HG02970 (cell line): ENCODE data around the gene PML.
A peak's percentile ranks its signal among the peaks of the same experiment; 100 is the strongest.

Experiments used
- ATAC-seq: cut with Tn5 transposase; IDR thresholded peaks from one replicate; pipeline ENCODE4 v1.9.1; 2021; ENCODE audit warnings: mild to moderate bottlenecking, moderate library complexity, moderate number of reproducible peaks; ENCODE audit not compliant: unreplicated experiment, low FRiP score

Gene PML, protein sequence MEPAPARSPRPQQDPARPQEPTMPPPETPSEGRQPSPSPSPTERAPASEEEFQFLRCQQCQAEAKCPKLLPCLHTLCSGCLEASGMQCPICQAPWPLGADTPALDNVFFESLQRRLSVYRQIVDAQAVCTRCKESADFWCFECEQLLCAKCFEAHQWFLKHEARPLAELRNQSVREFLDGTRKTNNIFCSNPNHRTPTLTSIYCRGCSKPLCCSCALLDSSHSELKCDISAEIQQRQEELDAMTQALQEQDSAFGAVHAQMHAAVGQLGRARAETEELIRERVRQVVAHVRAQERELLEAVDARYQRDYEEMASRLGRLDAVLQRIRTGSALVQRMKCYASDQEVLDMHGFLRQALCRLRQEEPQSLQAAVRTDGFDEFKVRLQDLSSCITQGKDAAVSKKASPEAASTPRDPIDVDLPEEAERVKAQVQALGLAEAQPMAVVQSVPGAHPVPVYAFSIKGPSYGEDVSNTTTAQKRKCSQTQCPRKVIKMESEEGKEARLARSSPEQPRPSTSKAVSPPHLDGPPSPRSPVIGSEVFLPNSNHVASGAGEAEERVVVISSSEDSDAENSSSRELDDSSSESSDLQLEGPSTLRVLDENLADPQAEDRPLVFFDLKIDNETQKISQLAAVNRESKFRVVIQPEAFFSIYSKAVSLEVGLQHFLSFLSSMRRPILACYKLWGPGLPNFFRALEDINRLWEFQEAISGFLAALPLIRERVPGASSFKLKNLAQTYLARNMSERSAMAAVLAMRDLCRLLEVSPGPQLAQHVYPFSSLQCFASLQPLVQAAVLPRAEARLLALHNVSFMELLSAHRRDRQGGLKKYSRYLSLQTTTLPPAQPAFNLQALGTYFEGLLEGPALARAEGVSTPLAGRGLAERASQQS

DNA sequence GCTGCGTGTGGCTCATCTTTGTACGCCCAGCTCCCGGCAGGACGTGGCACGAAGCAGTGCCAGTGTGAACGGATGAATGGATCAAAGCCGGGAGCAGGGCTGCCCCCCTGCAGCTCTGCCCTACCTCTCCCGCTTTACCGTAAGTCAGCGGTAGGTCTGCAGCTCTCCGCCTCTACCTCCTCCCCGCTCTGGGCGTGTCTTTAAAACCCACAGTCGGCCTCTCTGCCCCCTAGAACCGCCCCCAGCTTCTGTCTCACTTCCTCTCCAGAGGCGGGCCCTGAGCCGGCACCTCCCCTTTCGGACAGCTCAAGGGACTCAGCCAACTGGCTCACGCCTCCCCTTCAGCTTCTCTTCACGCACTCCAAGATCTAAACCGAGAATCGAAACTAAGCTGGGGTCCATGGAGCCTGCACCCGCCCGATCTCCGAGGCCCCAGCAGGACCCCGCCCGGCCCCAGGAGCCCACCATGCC is at the start of gene PML:
Gene PML, plus strand, starts transcription at position 304 of the 471 bp plus-strand sequence. Its CDS starts 97 bp downstream, at position 401.
- ATAC-seq: peak; percentile 70

DNA sequence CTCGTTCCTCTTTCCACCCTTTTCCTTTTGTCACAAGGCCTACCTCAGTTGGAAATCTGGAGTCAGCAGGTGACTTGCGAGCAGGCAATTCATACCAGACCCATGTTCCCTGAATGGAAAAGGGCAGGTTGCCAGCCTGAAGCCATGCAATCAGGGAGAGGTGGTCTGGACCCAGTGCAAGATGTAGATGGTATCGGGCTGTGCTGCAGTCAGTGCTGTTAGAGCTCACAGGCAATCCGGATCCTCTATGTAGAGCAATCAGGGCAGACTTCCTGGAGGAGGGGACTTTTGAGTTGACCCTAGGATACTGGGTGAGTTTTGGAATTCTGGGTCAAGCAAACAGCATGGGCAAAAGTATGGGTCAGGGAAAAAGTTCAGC is 49.4 kb upstream of the PML start:
- ATAC-seq: no peak

DNA sequence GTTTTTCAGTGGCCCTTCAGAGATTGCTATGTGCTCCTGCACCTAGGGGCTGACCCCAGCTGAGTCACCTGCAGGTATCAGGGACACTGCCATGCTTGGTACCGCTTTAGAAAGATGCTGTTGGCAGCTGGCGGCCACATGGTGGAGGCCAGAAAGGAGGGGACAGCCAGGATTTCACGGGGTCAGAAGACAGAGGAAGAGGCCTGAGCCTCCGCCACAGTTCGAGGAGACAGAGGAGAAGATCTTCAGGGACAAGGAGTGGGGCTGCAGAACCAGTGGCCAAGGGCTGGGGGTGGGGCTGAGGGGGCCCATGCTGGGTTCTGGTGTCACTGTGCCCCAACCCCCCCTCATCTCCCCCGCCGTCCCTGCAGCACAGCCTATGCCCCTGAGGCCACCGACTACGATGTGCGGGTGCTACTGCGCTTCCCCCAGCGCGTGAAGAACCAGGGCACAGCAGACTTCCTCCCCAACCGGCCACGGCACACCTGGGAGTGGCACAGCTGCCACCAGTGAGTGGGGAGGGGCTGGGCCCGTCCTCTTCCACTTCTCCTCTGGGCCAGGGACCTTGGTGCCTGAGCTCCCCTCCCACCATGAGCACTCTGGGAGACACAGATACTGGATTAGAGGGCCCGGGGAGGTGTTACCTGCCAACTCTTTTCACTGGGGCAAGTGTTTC is 48.3 kb upstream of the PML start:
- ATAC-seq: no peak

DNA sequence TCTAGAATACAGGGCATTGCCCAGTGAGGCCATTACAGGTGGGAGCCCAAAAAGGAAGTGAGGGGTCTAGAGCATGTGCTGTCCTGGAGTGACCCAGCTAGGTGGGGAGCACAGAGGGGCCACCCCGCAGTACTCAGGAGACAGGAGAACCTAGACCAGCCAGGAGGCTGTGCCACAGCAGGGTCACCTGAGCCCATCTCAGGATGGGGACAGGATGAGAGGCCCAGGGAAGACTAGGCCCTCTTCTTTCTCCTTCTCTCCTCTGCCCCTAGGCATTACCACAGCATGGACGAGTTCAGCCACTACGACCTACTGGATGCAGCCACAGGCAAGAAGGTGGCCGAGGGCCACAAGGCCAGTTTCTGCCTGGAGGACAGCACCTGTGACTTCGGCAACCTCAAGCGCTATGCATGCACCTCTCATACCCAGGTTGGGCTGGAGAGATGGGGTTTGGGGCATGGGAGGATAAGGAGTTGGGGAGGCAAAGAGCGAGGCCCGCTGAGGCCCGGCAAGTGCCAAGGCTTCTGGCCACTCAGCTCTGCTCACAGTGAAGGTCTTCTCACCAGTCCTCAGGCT is 47.6 kb upstream of the PML start:
- ATAC-seq: no peak

DNA sequence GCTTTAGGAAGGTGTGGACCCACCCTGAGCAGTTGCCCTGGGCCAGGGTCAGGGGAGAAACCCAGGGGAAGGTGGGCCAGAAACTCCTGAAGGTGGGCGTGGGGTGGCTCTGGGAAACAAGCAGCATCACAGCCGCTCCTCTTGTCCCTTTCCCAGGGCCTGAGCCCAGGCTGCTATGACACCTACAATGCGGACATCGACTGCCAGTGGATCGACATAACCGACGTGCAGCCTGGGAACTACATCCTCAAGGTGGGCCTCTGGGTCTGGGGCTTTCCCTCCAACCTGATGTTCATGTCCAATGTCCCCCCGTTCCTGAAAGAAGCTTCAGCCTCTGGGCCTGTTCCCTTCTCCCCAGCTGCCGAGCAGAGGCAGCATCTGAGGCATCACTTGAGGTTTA is 46.9 kb upstream of the PML start:
- ATAC-seq: no peak

DNA sequence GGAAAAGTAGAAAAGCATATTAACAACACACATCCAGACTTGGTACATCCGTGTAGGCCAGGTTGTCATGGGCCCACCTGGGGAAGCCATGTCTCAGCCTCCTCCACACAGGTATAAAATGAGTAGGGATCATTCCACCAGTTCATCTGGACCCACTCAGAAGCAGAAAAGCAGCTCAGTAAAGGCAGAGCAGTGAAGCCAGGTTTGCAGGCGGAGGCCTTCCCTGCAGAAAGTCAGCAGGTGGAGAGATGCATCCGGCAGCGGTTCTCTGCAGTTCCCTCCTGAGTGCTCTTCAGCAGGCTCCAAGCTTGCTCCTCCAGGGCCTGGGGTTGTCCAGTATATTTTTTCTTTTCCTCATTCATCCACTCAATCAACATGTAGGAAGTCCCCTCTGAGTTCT is 46.1 kb upstream of the PML start:
- ATAC-seq: no peak

DNA sequence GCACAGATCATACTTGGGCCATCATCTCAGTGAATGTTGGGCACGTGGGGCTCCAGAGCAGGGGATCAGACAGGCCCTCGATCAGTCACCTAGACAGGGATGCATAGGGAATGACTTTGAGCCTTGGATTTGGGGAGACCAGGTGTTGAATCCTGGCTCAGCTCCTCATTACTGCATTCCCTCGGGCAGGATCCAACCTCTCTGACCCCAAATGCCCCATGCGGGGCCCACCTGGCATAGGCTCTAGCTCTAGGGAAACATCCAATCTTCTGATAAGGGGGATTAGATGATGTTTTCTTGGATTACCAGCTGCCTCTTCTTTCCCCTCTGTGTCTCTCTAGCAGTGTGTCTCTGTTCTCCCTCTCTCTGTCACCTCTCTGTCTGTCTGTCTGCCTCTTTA is 45.5 kb upstream of the PML start:
- ATAC-seq: no peak

DNA sequence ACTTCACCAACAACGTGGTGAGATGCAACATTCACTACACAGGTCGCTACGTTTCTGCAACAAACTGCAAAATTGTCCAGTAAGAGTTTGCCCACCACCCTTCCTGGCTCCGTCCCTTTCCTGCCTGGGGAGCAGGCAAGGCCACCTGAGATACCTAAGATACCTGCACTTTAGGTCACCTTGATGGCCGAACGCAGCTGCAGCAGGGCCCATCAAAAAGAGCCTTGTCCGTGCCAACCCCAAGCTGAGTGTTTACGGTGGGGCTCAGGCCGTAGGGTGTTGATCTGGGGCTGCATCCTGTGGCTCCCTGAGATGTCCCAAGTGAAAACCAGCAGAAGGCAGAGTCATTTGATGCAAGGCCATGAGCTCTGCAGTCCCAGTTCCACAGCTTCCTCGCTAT is 45.0 kb upstream of the PML start:
- no peak for ATAC-seq

DNA sequence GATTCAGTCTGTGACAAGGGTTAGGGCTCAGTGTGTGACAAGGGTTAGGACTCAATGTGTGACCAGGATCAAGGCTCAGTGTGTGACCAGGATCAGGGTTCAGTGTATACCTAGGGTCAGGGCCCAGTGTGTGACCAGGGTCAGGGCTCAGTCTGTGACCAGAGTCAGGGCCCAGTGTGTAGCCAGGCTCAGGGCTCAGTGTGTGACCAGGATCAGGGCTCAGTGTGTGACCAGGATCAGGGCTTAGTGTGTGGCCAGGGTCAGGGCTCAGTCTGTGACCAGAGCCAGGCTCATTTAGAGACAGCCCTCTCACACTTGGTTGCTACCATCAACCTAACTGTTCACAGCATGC is 44.1 kb upstream of the PML start:
- ATAC-seq: no peak

DNA sequence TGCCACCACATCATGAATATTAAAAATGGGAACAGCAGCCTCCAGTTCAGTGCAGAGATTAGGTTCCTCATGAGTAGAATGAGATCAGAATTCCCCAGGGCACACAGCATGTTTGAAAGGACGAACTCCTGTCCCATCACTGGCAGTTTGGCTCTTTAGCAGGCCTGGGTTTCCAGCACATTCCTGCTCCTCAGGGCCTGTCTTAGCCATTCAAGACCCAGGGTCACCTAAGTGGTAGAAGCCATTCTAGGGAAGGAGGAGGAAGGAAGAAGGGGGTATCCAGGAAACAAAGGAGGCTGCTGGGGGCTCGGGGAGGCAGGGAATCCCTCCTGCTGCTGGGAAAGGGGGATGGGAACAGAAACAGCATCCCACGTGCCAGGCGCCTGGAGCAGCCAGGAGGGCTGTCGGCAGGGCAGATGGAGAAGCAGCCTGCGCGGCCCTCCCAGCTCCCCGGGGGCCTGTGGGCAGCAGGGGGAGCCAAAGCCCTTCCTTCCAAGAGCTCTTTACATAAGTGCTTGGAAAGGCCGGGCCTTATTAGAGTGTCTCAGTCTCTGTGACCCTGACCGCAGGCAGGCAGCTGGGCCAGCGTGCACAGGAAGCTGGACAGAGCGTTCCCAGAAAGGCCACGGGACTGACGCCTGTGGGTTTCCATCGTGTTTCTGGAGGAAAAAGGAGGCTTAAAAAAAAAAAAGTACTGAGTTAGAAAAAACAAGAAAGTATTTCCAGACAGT is 43.5 kb upstream of the PML start:
- ATAC-seq: no peak

DNA sequence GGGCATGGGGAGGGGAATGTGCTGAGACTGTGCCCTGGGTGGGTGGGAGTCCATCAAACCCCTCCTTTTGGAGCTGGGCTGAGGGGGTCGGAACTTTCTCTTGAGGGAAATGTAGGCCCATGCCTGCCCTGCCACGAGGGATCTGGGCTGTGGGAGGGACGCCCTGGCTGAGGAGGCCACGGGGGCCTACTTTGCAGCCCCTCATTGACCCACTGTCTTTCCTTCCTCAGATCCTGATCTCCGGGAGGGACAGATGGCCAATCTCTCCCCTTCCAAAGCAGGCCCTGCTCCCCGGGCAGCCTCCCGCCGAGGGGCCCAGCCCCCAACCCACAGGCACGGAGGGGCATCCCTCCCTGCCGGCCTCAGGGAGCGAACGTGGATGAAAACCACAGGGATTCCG is 42.9 kb upstream of the PML start:
- no peak for ATAC-seq

DNA sequence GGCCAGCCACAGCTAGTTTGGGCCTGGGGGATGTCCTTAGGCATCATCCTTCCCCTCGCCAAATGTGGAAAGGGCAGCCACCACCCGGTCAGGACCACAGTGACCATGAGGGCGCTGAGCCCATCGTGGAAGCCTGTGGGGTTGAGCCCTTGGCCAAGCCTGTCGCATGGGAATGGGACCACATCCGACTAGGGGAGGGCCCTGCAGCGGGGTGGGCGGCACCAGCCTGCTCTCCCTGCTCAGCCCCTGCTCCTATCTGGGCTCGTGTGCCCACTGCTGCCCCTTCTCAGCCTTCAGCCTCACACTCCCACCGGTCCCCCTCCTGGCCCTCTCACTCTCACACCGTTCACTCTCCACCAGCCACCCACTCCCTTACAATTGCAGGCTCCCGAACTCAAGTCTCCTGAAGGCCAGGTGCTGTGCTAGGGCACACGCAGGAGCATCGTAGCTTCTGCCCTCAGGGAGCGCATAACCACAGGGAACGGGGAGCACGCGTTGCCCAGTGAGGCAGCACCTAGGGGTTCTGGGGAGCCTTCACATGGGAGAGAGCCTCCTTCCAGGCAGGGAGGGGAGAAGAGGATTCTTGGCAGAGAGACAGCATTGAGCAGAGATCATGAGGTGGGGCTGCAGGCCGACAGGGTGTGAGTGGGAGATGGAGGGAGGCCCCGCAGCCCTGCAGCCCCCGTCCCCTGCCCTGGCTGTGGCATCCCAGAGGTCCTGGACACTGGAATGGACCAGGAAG is 42.2 kb upstream of the PML start:
- ATAC-seq: no peak

DNA sequence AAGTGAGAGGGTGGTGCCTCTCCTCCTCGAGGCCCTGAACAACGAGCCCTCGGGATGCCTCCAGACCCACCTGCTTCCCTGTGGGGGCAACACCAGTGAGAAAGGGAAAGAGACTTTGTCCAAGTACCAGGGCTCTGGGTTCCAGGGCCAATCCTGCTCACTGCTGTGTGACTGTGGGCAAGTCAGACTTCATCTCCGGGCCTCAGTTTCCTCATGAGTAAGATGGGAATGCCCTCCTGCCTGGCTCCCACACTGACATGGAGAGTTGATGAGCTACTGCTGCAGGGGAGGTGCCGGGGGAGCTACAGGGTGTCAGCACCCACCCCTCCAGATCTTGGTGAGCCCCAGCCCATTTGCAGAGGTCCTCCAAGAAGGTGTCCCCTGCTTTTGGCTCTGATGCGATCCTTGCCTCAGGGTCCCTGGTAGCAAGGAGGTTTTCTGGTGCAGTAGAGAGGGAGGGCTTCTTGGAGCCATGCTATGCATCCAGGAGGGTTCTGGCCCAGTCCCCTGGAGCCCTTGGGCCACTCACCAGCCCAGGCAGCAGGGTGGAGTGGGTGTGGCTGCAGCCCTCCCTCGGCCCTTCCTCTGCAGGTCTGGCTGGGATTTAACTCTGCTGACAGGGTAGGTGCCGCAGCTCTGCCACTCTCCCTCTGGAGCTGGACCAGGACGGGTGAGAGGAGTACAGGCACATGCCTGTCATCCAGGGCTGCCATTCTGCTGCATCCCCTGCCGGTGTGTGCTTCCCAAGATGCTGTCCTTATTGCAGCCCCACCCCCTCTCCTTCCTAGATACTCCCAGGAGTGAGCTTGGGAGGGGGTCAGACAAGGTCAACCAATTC is 41.4 kb upstream of the PML start:
- ATAC-seq: no peak

DNA sequence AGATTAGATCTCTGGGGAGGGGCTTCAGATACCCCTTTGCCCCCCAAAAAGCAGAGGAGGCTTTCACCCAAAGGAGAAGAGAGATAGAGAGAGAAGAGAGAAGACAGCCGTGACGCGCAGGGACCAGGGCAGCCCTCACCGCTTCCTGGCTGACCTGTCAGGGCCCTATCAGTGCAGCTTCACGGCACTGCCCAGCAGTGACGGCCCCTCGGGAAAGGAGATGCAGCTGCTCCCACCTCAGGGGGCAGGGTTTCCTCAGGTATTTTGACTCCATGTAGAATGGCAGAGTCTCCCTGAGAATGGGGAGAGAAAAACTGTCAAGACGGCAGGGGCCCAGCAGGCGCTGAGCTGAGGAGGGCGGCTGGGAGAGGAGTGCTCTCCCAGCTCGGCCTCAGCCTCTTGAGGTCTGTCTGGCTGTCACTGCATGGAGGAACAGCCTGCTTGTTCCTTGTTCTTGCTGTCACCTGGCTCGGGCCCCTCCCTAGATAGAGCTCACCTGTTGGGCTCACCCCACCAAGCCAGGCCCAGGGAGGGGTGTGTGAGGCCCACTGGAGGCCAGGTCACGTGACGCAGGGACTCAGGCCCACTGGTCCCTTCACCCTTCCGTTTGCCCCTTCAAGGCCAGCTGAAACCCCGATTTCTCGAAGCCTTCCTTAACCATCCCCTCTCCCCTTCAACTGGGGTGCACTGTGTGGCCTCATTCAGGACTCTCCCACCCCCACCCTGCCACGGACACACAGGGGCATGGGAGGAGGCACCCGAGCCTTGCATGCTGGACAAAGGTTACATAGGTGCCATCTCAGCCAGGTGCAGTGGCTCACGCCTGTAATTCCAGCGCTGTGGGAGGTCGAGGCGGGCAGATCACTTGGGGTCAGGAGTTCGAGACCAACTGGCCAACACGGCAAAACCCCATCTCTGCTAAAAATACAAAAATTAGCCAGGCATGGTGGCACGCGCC is 40.0 kb upstream of the PML start:
- ATAC-seq: no peak

DNA sequence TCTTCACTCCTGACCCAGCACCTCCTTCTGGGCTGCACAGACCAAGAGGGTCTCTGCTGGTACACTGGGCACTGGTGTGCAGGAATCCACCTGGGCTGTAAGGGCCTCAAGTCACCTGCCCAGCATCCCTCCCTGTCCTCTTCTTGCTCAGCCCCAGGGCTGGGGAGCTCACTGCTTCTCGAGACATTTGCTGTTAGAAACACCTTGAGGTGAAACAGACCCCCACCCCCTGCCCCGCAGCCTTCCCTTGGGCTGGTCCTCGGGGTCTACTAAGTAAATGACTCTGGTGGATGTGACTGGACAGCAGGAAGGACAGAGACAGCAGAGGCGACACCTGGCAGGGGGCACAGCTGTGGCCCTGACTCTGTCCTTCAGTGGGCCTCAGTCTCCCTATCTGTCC is 39.2 kb upstream of the PML start:
- ATAC-seq: no peak

DNA sequence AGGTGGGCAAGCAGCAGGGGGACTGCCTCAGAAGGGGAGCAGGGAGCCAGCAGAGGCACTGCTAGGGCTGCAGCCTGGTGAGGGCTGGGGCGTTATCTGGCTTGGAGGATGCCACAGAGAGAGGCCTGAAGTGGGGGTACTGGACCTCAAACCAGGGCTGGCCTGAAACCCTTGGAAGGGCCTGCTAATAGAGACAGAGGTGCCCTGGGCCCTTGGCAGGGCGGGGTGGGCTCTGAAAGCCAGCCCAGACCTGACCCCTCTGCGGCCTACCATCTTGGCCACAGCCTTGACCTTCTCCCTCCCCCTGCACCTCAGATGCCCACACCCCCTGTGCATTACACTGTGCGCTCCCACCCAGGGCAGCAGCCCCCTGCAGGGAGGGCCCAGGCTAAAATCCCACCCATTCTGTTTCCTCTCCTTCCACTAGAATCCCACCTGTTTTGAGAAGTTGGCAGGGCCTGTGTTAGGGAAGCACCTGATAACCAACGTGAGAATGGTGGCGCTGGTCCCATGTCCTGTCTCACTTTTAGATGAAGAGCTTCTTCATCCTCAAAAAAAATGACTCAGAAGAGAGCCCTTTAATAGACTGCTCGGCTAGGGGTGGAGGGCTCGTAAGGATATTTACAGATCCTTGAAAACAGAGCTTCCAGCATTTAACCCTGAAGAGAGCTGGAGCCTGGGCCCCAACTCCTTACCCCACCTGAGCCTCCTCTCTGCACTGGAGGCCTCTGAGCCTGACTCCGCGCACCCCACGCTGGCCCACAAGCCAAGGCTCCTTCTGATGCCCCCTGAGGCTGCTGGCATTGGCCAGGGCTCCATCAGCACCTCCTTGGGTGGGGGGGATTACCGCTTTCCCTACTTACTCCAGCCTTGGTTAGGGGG is 38.4 kb upstream of the PML start:
- no peak for ATAC-seq

DNA sequence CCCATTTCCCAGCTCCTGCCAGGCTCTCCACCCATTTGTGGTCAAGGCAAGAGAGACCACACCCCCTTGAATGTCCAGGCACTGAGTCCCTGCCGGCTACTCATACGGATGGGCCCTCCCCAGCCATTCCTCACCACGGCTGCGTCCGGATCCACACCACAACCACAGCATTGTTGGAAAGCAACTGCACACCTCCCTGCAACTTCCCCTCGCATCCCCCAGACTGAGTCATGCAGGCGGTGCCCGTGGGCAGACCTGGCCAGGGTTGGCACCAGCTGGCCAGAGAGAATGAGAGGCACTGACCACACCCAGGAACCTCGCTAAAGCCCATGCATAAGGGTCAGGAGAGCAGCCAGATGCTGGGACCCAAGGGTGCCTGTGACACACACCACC is 37.8 kb upstream of the PML start:
- no peak for ATAC-seq
